ENCODE measurements around the gene PRKCA.
"Not testable (repeated sequence)": the region's sequence is repeated elsewhere in the genome, so short reads cannot be mapped to it uniquely, and the experiment has no call there.

Gene PRKCA

GRCh38 chr17:66331038-66331816 lies 28.8 kb downstream of the PRKCA start:
- no peak for DNase-seq

GRCh38 chr17:66335797-66336196 lies 33.4 kb downstream of the PRKCA start:
- DNase-seq, result no peak

GRCh38 chr17:66337268-66337667 lies 34.9 kb downstream of the PRKCA start:
- no peak for DNase-seq

GRCh38 chr17:66337866-66338485 lies 35.6 kb downstream of the PRKCA start:
- DNase-seq, result peak; percentile 49

- no peak for DNase-seq
Measured at GRCh38 chr17:66338937-66339336, 36.5 kb downstream of the PRKCA start.

GRCh38 chr17:66339561-66339960 lies 37.1 kb downstream of the PRKCA start:
- no peak for DNase-seq

GRCh38 chr17:66340720-66341119 lies 38.3 kb downstream of the PRKCA start:
- peak; percentile 60 for DNase-seq

GRCh38 chr17:66341462-66341861 lies 39.0 kb downstream of the PRKCA start:
- no peak for DNase-seq

- not testable (repeated sequence) for DNase-seq
Measured at GRCh38 chr17:66342263-66342662, 39.9 kb downstream of the PRKCA start.

- DNase-seq, result no peak
Measured at GRCh38 chr17:66343531-66344078, 41.2 kb downstream of the PRKCA start.

- DNase-seq, result no peak
Measured at GRCh38 chr17:66344473-66344872, 42.1 kb downstream of the PRKCA start.

- DNase-seq, result no peak
Measured at GRCh38 chr17:66345264-66345663, 42.9 kb downstream of the PRKCA start.

- not testable (repeated sequence) for DNase-seq
Measured at GRCh38 chr17:66345949-66346638, 43.7 kb downstream of the PRKCA start.

- peak; percentile 43 for DNase-seq
Measured at GRCh38 chr17:66347661-66348514, 45.5 kb downstream of the PRKCA start.

- peak; percentile 47 for DNase-seq
Measured at GRCh38 chr17:66348584-66349165, 46.3 kb downstream of the PRKCA start.

- no peak for DNase-seq
Measured at GRCh38 chr17:66349521-66350254, 47.3 kb downstream of the PRKCA start.

- not testable (repeated sequence) for DNase-seq
Measured at GRCh38 chr17:66350576-66350975, 48.2 kb downstream of the PRKCA start.

GRCh38 chr17:66351033-66351432 lies 48.6 kb downstream of the PRKCA start:
- DNase-seq, result no peak

GRCh38 chr17:66351701-66352100 lies 49.3 kb downstream of the PRKCA start:
- no peak for DNase-seq

- no peak for DNase-seq
Measured at GRCh38 chr17:66353937-66354401, 51.6 kb downstream of the PRKCA start.

GRCh38 chr17:66354472-66354871 lies 52.1 kb downstream of the PRKCA start:
- DNase-seq, result no peak

Data from NCI-H446 treated with DMSO at 0.1 percent for 48 hours (cell line).